ENCODE measurements around the gene CERS3. TPM values are rescaled to one million over a fixed set of nuclear protein-coding genes. Genes with fewer than 3 reads are reported as not detected.

The CERS3 gene
- total RNA-seq, 4 donors from 2014 or later, result 0.13 to 2.0 (median 0.45) TPM; not detected in 1

DNA sequence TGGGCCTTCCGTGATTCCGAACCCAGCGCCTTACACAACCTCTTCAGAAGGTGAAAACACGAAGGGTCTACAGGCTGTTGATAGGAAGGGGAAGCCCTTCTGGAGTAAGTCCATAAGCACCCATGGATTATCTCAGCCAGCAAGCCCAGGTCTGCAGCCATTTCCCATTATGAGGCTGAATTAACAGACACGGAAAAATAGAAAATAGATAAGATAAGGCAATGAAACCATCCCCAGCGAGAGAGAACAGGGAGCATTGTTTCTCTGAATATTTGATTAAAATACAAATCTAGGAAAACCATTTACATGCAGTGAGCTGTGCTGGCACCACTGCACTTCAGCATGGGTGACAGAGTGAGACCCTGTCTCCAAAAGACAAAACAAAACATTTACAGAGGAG, 16.2 kb upstream of the CERS3 start:
- Histone ChIP-seq H3K4me1 (no peaks in the 10 kb centered on the region), H3K4me3 (replicated peaks in 1 of 3) (no peak overlapping the region), H3K27me3 (no peaks in the 10 kb centered on the region), H3K27ac (no peak overlapping the region), H3K36me3 (no peaks in the 10 kb centered on the region), H3K9me3 (no peaks in the 10 kb centered on the region)
- DNase-seq, result no peak
- 86 to 88% methylated on average over 6 of the region's 6 CpGs for WGBS, 2 donors
- TF ChIP-seq POLR2A (IDR thresholded peaks at IDR 0.05) (no peak), CTCF (IDR thresholded peaks at IDR 0.05) (no peak)
- intact Hi-C loops (cut with DNase I), result no loop called here

- TF ChIP-seq CTCF (IDR thresholded peaks at IDR 0.05) (no peak), POLR2A (IDR thresholded peaks at IDR 0.05) (no peak)
- Histone ChIP-seq H3K27ac (no peak overlapping the region), H3K36me3 (no peaks in the 10 kb centered on the region), H3K9me3 (no peaks in the 10 kb centered on the region), H3K4me3 (replicated peaks in 1 of 3) (no peak overlapping the region), H3K4me1 (no peaks in the 10 kb centered on the region), H3K27me3 (no peaks in the 10 kb centered on the region)
- intact Hi-C loops (cut with DNase I), result no loop called here
- no peak for DNase-seq
- 38 to 62% methylated on average over 16 to 39 of the region's 57 CpGs for WGBS, 2 donors
These were observed 15.6 kb upstream of the CERS3 start for GRCh38 chr15:100544338-100544841.

DNA sequence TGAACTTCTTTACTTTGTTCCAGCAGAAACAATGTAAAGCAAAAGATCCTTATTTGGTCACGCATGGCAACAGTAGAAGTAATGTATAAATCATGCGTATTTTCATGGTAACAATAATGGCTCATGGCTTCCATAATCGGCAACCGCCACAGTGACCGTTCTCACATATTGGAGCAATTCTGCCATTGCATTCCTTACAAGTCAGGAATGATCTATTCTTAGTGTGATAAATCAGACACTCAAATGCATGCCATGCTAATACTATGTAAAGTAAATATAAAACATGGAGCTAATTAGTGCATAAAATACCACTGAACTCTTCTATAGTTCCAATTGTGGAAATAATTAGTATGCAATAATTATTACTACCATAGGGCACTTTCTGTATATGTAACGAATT, 13.5 kb upstream of the CERS3 start:
- H3K27ac ChIP-seq, result no peak overlapping the region
- no peaks in the 10 kb centered on the region for H3K4me1 ChIP-seq
- no peak overlapping the region for H3K4me3 ChIP-seq (replicated peaks in 1 of 3)
- TF ChIP-seq CTCF (IDR thresholded peaks at IDR 0.05), result no peak
- TF ChIP-seq POLR2A (IDR thresholded peaks at IDR 0.05), result no peak
- H3K36me3 ChIP-seq, result no peaks in the 10 kb centered on the region
- H3K27me3 ChIP-seq, result no peaks in the 10 kb centered on the region
- intact Hi-C loops (cut with DNase I), result no loop called here
- H3K9me3 ChIP-seq, result no peaks in the 10 kb centered on the region
- WGBS, 2 donors, result 93 to 94% methylated on average over 6 of the region's 6 CpGs
- DNase-seq, result no peak

DNA sequence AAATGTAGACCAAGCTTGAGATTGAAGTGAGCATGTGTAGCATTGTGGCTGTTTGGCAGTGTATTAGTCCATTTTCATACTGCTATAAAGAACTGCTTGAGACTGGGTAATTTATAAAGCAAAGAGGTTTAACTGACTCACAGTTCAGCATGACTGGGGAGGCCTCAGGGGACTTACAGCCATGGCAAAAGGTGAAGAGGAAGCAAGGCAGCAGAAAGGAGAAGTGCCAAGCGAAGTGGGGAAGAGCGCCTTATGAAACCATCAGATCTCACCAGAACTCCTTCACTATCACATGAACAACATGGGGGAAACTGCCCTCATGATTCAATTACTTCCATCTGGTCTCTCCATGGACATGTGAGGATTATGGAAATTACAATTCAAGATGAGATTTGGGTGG, 8.6 kb upstream of the CERS3 start:
- WGBS, 2 donors, result 31 to 36% methylated on average over 2 of the region's 2 CpGs
- Histone ChIP-seq H3K4me1 (no peaks in the 10 kb centered on the region), H3K9me3 (no peaks in the 10 kb centered on the region), H3K36me3 (no peaks in the 10 kb centered on the region), H3K27me3 (no peaks in the 10 kb centered on the region), H3K4me3 (replicated peaks in 1 of 3) (no peak overlapping the region), H3K27ac (no peak overlapping the region)
- intact Hi-C loops (cut with DNase I), result no loop called here
- DNase-seq, result no peak
- TF ChIP-seq POLR2A (IDR thresholded peaks at IDR 0.05), result no peak
- no peak for TF ChIP-seq CTCF (IDR thresholded peaks at IDR 0.05)

DNA sequence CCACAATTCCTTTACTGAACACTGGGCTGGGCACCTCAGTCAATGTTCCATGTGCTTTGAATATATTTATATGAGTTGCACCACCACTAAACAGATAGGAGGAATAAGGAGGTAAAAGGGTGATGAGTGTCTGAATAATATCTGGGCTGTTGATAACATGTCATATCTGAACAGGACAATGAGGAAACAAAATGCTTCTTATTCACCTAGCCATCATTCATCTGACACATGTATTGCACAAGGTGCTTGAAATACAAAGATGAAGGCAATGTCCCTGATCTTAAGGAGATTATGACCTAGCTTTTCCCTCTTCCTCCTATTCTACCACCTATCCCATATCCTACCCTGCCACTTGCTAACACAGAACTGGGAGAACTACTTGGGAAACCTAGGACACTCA, 8.0 kb upstream of the CERS3 start:
- H3K4me3 ChIP-seq (replicated peaks in 1 of 3), result no peak overlapping the region

More for the DNA sequence above, 8.0 kb upstream of the CERS3 start:
- intact Hi-C loops (cut with DNase I), result no loop called here
- Histone ChIP-seq H3K27ac (no peak overlapping the region), H3K36me3 (no peaks in the 10 kb centered on the region), H3K4me1 (no peaks in the 10 kb centered on the region), H3K27me3 (no peaks in the 10 kb centered on the region), H3K9me3 (no peaks in the 10 kb centered on the region)
- no peak for DNase-seq
- TF ChIP-seq CTCF (IDR thresholded peaks at IDR 0.05) (no peak), POLR2A (IDR thresholded peaks at IDR 0.05) (no peak)

Data from thyroid gland (tissue), 4 donors.